Superior temporal gyrus (tissue), 1 donor: Measurements from ENCODE around the gene PRSS50.
"Not testable (repeated sequence)": the region's sequence is repeated elsewhere in the genome, so short reads cannot be mapped to it uniquely, and the experiment has no call there.

Experiments used
- DNase-seq: peaks from one replicate; pipeline ENCODE4 v3.0.0-alpha.2; 2016; ENCODE audit errors: extremely low spot score

PRSS50 gene

DNA sequence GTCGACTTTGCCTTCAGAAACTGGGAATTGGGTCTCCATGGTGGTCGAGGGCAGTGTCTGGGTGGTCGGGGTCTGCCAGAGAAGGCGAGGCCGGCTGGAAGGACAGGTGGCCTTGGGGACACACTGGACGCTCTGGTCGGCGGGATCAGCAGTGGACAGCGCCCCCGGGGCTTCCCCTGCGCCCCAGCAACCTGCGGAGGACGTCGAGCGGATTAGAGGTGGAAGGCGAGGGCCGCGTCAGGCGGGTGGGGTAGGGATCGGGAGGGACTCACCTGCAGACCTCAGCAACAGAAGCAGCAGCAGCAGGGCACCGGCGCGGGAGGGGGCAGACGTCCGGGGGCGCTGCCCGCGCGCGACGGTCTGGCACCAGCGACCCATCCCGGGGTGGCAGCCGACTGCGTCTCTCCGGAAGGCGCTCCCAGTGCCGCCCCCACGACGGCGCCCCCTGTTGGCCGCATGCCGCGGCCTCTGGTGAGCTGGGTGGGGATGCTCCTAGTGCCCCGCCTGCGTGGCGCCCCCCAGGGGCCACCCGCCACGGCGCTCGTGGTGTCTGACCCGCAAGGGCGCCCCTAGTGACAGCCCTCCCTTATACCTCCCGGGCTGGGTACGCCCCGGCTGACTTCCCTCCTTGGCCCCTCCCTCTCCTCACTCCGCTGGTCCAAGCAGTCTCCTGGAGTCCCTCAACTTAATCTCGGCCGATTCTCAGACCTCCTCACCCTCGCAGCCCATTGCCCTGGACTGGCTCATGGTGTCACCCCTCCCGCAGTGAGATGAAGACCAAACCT, at the start of gene PRSS50:
TSS of gene PRSS50 (minus strand) at position 423 of the 785 bp plus-strand sequence. CDS start at position 378, 45 bp downstream.
- DNase-seq, result no peak

DNA sequence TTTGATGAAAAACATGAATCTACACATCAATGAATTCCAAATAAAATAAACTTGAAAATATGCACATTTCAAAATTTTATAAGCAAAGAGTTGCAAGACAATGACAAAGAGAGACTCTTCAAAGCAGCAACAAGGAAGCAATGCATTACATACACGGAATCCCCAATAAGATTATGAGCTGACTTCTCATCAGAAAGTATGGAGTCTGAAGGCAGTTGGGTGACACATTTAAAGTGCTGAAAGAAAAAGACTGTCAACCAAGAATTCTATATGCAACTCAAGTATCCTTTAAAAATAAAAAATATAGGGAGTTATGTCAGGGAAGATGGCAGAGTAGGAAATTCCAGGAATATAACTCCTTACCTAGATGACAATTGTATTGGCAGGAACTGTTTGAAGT, 46.5 kb upstream of the PRSS50 start:
- no peak for DNase-seq

- DNase-seq, result no peak
Measured at GRCh38 chr3:46763178-46763577, 45.5 kb upstream of the PRSS50 start.

- DNase-seq, result no peak
Measured at GRCh38 chr3:46759239-46760167, 41.8 kb upstream of the PRSS50 start.

DNA sequence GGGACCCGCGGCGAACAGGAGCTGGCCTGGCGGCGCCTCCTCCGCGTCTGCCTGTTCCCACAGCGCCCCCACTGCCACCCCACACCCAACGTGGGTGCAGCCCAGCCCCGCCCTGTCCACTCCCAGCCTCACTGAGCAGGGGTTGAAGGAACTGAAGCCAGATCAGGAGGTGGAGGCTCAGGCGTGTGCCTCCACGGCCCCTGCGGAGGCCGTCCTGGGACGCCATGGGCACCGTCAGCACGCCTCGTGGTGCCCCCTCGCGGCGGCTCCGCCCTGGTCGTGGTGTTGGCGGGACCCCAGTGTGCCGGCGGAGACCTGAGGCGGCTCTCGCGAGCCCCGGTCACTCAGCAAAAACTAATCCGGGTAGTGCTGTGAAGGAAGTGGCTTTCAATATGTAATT, 39.0 kb upstream of the PRSS50 start:
- no peak for DNase-seq

DNA sequence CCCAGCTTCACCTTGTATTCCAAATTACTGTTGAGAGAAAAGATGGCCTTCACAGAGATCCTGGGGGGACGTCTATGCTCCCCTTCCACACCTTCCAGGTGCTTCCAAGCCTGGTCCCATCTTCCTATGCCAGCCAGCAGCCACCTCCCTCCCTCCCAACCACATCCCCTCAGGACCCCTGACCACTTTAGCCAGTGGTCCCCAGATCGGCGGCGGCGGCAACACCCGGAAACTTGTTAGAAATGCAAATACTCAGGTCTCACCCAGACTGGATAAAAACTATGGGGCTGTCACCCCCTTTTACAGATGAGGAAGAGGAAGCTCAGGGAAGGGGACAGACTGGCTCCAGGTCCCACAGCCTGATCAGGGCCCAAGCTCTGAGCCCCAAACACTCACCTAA, 38.0 kb upstream of the PRSS50 start:
- no peak for DNase-seq

- not testable (repeated sequence) for DNase-seq
Measured at GRCh38 chr3:46753127-46753526, 35.5 kb upstream of the PRSS50 start.

DNA sequence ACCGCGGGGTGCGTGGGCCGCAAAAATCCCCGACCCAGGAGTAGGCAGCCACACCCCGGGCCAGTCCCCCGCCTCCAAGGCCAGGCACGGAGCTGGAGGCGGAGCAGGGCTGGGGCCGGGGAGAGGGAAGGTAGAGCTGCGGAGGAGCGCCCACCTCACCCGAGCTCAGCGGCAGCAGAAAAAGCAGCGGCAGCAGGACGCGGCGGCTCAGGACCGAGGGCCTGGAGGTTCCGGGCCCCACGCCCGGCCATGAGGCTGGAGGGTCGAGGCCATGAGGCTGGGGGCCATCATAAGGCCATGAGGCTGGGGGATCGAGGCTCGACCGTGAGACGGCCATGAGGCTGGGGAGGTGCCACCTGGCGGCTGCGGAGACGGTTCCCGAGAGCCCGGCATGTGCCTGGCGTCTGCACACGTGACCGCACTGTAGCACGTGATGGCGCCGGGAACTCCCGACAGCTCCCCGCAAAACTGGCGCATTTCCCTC, 32.9 kb upstream of the PRSS50 start:
- no peak for DNase-seq

DNA sequence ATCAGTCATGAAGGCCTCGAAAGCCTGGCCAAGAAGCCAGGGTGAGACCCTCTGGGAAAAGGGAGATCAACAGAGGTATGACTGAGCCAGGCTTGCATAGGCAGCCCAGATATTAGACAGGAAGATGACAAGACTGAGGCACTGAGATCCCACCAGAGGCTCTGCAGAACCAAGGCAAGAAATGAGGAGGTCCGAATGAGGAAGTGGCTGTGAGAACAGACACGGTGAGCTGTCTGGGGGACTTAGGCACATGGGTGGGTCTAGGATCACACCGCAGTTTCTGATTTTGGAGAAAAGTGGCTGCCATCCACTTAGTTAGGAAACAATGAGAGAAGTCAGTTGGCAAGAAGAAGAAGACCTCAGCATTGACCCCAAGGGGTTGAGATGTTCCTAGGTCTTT, 31.5 kb upstream of the PRSS50 start:
- DNase-seq, result no peak

DNA sequence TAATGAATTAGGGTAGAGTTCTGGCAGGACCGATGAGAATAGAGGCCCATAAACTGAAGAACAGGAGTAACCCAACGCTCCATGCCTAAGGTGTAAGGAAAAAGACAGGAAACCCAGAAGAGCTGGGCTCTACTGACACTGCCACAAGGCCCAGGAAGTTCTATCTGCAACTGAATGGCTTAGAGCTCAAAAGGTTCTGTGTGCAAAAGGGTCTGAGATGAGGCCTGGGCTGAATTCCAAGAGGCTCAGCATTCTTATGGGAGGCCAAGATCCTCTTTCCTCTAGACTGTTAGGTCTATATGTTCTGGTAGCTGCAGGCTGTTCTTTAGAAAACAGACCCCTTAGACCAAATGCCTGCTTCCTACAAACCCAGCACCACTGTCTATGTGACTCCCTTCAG, 30.5 kb upstream of the PRSS50 start:
- no peak for DNase-seq

DNA sequence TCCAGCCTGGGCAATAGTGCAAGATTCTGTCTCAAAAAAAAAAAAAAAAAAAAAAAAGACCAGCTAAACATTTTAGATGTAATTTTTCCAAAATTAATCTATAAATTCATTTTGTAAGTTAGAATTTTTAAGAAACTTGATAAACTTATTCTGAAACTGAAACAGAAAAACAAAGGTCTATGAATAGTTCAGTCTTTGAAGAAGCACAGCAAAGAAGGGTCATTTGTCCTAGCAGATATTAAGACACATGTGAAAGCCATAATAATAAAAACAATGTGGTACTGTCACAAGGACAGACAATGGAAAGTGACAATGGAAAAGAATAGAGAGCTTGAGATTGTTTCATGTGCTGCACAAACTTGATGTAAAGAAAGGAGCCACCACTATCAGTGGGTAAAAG, 29.0 kb upstream of the PRSS50 start:
- DNase-seq, result no peak

DNA sequence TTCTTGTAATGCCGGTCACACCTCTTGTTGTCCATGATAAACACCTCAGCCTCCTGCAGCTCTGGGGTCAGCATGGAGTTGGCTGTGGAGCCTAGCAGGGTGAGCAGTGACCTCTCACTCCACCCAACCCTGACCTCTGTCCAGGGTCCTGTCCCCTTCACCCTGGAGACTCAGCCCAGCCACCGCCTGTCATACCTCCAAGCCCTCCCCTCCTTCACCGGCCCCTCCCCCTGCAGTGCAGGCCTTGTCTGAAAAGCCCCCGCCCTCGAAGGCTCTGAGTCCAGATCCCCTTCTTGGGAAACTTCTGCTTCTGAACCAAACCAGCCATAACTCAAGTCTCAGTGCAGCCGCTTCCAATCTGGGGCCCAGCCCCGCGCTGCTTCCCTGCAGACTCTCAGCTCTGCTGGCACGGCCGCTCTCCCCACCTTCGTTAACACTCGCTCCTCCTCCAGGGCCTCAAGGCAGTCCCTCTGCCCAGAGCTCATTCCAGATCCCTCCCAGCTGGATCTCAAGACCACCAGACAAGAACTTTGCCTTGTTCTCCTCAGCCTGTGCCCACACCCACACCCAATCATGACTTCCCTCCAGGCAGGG, 25.4 kb upstream of the PRSS50 start:
- DNase-seq, result no peak

GRCh38 chr3:46739565-46739964, 21.9 kb upstream of the PRSS50 start:
- DNase-seq, result not testable (repeated sequence)

DNA sequence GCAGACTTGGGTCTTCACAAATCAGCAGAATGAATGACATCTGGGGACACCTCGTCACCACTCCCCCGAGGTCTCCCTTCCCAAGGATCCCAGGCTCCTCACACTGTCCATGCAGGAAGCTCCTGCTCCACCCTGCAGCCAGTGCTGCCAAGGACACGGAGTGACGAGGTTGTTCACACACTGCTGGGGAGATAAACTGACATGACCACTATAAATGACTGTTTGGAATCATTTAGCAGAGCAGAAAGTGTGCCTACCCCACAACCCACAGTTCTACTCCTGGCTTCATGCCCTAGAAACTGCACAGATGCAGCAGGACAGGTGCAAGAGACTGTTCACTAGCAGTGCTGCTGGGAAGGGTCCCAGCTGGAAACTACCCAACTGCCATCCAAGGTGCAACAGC, 19.7 kb upstream of the PRSS50 start:
- DNase-seq, result no peak

- no peak for DNase-seq
Measured at GRCh38 chr3:46736006-46736872, 18.6 kb upstream of the PRSS50 start.

- no peak for DNase-seq
Measured at GRCh38 chr3:46734773-46735172, 17.1 kb upstream of the PRSS50 start.

- no peak for DNase-seq
Measured at GRCh38 chr3:46733026-46733800, 15.5 kb upstream of the PRSS50 start.

DNA sequence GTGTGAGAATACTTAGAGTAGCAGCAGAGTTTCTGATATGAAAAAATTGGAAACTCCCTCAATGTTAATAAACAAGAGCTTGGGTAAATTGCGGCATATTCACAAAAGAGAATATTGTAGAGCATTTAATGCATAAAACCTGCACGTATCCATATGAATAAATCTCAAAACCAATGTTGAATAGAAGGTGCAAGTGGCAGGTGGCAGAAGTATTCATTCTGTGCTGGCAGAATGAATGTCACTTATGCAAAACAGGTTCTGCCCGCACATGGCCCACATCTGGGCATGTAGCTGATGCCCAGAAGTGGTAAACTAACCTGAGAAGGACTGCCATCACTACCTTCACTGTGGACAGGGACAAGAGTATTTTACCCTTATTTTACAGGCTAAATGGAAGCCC, 14.1 kb upstream of the PRSS50 start:
- no peak for DNase-seq

DNA sequence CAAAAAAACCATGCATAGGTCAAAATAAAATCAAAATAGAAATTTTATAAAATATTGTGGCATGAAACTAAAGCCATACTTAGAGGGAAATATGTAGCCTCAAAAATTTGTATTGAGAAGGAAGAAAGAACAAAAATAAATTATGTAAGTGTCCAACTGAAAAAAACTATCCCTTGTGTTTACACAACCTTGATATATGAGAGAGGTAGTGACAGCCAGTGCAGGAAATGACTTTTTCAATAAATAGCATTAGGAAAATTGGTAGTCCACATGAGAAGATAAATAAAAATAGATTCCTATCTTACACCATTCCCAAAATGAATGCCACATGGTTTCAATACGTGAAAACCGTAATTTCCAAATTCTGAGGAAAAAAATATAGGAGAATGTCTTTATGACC, 13.2 kb upstream of the PRSS50 start:
- DNase-seq, result no peak

DNA sequence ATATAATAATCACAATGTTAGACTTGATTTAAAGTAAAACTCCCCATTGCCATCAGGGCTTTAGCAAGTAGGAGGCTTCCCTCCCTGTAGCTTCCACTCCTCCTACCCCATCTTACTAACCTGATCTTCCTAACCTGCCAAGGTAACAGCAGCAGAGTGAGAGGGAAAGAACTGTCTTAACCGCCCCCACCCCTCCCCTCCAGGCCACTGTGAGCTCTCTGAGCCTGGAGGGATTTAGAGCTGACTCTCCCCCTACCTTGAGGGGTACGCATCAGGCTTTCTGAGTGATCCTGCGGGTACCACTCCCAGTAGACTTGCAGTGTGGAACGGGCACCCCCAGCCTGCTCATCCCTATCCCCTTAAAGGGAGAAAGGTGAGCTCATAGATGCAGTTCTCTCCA, 11.4 kb upstream of the PRSS50 start:
- DNase-seq, result no peak
